GM19455 (cell line): ENCODE data around the gene INPP1.

ENCODE experiments used
- ATAC-seq: cut with Tn5 transposase; IDR thresholded peaks from one replicate; pipeline ENCODE4 v1.9.1; 2021; ENCODE audit not compliant: unreplicated experiment

Gene INPP1

DNA sequence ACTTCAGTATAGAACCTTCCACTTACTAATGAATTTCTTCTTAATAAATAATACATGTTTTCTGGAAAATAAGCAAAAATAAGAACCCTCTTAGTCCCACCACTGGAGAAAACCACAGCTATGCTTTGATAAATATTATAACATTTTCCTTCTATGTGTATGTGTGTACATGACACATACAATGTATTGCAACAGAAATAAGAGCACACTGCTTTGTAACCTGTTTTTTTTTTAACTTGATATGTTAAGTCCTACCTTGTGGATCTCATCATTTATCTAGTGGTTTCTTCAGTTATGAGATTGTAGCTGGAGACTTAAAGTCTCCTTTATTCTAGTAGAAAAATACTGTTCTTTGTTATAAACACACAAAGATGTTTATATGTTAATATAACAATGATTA lies 17.2 kb downstream of the INPP1 start:
- no peak for ATAC-seq

DNA sequence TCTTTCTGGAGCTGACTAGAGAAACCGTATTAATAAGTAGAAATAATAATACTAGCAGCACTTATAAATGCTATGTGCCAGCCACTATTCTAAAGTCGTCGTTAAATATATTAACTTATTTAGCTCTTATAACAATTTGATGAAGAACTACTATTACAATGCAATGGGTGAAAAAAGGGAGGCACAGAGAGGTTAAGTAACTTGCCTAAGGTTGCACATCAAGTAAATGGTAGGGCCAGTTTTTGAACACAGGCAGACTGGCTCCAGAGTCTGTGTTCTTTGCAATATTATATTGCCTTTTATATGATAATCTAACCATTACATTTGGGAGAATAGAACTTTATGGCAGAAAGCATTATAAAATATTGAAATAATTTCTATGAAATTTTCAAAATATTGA lies 17.6 kb downstream of the INPP1 start:
- ATAC-seq = no peak

DNA sequence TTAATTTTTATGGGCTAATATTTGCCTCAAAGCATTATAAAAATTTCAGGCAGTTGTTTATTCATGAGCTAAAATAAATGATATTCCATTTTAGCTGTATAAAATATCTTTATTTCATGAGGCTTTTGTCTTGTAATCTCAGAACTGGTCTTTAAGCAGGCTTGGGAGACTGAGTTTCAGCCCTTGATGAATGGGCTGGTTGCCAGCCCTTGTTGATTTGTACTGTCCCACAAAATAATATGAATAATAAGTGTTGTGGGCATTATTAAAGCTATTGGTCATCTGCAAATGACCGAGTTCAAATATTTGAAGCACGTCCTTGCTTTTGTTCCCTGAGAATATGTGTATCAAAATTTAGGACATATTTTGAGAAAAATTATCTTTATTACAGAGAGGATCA lies 18.2 kb downstream of the INPP1 start:
- ATAC-seq = no peak

DNA sequence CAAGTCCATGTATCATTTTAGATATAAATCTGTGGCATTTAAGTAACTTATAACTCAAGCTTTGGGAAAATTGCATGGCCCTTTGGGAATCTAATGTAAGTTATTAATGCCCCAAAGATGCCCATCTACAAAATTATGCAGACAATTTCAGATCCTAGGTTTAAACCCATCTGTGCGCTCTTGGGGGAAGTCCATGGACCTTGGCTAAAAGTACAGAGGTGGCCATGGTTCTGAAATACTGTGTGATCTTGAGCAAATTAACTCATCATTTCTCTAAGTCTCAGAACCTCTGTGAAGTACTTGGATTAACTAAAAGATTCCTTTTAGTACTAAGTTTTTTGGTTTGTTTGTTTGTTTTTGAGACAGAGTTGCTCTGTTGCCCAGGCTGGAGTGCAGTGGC lies 19.5 kb downstream of the INPP1 start:
- no peak for ATAC-seq

DNA sequence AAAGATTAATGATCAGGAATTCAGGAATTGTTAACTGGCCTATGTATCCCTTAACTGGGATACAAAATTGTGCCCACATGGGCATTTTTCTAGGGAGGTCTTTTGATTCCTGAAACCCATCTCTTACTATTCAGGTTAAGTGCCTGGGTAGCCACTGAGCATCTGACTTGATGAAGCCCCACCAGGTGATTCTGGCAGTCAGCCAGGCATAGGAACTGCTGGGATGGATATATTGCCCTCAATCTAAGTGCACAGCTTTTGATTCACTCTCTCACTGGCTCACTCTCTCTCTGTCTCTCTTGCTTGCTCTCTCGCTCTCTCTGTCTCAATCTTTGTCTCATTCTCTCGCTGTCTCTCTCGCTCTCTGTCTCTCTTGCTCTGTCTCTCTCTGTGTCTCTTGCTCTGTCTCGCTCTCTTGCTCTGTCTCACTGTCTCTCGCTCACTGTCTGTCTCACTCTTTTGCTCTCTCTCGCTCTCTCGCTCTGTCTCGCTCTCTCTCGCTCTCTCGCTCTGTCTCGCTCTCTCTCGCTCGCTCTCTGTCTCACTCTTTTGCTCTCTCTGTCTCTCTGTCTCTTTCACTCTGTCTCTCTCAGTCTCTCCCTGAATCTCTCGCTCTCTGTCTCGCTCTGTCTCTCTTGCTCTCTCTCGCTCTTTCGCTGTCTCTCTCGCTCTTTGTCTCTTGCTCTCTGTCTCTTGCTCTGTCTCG lies 22.3 kb downstream of the INPP1 start:
- ATAC-seq = no peak

DNA sequence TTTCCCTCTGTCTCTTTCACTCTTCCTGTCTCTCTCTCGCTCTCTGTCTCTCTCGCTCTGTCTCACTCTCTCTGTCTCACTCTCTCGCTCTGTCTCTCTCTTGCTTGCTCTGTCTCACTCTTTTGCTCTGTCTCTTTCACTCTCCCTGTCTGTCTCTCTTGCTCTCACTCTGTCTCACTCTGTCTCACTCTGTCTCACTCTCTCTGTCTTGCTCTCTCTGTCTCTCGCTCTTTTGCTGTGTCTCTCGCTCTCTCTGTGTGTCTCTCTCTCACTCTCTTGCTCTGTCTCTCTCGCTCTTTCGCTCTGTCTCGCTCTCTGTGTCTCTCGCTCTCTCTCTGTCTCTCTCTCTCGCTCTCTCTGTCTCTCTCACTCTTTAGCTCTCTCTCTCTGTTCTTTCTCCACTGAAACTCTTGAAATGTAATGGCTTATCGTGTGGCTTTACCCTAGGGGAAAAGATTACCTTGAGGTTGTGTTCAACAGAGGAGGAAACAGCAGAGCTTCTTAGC lies 22.9 kb downstream of the INPP1 start:
- ATAC-seq = no peak

DNA sequence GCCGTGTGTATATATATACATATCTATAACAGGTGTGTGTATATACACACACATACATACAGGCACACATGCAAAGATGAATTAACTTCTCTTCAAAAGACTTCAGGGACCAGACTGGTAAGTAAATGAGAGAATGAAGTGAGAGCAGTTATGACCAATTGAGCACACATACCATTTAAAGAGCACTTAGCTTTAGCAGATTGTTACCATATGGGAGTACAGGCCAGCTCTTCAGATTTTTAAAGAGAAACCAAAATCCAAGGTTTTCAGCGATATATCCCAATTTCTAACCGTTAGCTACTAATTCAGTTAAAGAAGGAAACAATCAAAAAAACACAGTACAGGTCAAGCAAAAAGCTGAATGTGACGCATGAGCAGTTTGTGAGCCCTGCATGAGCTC lies 23.7 kb downstream of the INPP1 start:
- no peak for ATAC-seq

DNA sequence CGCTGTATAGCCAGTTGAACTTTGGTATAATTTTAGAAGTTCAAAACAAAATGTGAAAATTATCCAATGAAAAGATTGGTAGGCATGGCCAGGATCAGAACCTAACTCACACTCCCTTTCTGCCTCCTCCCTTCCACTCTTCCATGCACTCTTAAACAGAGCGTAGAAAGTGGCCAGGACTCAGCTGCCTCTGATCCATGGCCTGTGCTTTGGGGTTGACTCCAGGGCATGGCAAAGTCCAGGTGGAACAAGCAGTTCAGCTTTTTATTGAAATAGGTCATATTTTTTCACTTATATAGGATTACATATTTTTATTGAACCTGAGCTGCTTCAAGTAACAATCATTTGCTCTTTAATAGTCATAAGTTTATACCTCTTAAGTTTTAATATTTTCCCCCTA lies 26.2 kb downstream of the INPP1 start:
- ATAC-seq = no peak

DNA sequence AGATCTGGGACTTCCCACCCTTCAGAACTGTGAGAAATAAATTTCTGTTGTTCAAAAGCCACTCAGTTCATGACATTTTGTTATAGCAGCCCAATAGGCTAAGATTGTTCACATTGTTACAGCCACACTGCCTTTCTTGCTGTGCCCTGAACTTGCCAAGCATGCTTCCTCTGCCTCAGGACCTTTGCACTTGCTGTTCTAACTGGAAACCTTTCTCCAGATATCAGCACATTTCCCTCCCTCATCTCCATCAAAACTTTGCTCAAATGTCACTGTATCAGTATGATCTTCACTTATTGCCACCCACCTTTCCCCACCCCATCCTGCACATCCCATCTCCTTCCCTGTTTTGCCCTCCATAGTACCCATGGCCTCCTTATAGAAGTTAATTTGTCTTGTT lies 32.7 kb downstream of the INPP1 start:
- ATAC-seq = no peak

DNA sequence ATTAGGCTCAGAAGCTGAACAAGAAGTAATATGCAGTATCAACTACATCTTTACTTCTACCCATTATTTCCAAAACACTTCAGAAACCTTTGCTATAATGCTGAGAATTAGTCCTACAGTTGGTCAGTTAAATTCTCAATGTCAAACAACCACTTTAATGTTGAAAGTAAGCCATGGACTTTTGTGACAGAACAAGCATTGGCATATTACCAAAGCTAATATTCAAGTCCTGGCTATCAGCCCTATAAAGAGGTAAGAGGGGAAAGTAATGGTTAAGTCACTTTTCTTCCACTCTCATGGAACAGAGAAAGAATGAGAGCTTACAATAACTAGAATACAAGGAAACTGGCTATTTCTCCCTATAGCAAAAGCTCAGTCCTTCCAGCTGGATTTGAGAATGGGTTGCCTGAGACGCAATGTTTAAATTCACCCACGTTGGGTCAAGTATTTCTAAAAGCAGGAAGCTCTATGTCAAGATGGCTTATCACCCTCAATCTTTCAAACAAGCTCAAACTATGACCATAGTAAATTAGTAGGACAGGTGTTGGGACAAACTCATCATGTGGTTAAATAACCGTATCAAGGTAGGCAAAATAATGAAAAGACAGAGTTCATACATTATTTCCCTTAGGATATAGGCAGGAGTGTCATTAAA lies 33.3 kb downstream of the INPP1 start:
- no peak for ATAC-seq

DNA sequence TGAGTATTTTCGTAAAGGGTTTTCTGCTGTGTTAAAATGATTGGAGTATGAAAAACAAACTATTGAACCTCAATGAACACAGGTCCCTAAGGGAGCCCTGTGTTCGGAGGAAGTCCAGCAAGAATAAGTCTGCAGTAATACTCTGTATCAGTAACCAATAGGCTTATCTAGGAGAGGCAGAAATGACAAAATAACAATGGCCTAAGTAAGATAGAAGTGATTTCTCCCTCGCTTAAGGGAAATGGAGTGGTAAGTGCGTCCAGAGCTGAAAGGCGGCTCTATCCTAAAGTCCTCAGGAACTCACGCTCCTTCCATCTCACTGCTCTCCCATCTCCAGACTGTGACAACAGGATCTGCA lies 35.5 kb downstream of the INPP1 start:
- ATAC-seq = no peak

DNA sequence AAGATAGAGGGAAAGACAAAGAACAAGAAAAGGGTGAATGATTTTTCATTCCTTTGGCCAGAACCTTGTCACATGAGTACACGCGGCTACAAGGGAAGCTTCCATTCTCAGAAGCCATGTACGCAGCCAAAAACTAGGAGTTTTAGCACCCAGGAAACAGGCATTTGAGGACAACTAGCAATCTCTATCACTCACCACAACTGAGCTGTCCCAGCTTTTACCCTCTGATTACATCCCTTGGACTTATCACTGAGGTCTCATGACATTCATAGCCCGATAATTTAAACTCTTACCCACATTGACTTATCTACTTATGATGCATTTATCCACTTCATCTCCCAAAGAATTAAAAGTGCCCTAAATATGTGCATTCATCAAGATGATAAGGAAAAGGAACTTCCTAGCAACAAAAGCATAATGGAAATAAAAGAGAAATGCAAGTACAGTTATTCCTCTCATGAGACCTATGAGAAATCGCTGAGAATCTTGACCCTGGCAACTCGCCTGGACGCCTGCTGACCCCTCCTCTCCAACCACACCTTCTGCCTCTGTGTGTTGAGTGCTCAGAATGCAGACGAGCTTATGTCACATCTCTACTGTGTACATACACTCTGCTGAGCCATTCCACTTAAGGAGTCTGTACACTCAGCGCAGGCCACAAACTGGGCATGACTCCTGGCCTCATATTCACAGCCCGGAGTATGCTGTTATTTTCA lies 36.0 kb downstream of the INPP1 start:
- no peak for ATAC-seq

DNA sequence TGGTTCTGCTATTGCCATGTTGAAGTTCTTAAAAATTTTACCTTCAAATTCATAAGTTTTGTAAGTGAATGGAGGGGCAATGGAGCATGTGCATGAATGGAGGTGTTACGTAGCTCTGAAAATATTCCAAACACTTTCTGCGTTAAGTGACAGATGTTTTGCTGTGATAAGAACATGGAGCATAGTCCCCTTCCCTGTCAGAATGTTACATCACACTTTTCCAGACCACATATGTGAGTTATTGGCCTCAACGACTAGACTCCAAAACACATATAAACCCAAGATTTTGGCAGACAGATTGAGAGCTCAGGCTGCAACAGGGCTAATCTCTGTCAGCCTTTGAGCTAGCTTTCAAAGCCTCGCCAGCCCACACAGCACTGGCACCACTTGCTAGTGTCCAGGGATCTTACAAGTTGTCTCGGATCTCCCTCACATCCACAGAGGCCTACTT lies 37.6 kb downstream of the INPP1 start:
- no peak for ATAC-seq

DNA sequence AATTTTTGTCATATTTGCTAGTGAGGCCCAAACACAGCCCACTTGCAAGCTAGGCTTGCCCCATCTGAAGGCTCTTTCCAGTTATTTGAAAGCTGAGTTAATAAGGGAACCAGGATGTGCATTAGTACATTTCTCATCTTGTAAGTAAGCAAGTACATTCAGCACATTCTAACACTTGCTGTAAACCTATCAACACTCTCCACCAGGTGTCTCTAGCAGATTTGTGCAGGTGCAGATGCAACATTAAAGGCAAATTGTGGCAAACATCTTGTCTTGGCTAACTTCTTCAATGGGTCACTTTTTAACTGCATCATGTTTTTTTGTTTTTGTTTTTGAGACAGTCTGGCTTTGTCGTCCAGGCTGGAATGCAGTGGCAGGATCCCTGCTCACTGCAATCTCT lies 39.5 kb downstream of the INPP1 start:
- peak; percentile 73 for ATAC-seq

DNA sequence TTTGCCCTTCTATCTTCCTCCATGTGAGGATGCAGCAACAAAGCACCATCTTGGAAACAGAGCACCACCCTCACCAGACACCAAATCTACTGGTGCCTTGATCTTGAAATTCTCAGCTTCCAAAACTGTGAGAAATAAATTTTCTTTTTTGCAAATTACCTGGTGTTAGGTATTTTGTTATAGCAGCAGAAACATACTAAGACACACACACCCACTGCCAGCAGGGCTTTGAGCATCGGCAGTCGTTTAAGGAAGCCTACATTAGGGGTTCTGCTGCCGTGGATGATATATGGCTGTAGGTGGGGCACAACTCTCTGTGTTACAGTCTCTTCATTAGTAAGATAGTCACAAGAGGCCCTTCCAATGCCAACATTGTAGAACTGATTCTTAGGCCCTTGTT lies 44.0 kb downstream of the INPP1 start:
- ATAC-seq = no peak

DNA sequence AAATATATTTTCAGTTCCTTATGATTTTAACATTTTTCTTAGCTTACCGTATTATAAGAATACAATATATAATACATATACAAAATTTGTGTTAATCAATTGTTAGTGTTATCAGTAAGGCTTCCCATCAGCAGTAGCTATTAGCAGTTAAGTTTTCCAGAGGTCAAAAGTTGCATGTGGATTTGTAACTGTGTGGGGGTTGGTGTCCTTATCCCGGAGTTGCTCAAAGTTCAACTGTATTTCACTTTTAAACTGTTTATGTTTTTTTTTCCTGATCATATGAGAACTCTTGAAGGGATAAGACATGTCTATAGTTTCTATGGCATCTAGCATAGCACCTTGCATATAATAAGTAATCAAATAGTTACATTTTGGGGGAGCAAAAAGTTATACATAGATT lies 52.9 kb downstream of the INPP1 start:
- no peak for ATAC-seq

DNA sequence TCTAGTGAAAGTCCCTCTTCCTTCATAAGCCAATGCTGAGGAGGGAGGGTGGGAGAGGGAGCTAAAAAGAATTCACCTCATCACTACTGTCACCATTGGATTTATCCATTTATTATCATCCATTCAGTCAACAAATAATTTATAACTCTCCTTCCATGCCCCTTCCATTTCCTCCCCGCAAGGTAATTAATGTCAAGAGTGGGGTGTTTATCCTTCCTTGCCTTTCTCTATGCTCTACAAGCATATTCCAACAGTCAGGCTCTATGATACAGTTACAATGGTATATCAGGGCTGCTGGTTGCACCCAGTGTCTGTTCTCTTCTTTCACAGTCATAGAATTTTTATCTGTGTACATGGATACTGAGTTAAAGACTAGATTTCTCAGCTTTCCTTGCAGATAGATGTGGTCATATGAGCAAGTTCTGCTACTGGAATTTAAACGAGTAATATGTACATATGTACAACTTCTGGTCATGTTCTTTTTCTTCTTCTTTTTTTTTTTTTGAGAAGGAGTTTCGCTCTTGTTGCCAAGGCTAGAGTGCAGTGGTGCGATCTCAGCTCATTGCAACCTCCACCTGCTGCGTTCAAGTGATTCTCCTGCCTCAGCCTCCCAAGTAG lies 59.7 kb downstream of the INPP1 start:
- no peak for ATAC-seq

DNA sequence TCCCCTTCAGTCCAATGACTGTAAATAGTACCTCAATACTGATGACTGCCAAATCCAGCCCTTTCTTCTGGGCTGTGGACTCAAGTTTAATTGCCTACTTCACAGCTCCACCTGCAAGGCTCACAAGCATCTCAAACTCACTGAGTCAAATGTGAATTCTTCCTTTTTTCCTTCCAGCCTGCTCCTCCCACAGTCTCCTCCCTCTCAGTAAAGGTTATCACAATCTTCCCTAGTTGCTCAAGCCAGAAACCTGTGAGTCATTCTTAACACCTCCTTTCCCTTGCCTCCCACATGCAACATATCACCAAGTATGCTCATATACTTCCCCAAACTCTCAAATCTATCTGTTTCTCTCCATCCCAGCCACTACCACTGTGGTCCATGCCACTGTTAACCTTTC lies 61.1 kb downstream of the INPP1 start:
- no peak for ATAC-seq

DNA sequence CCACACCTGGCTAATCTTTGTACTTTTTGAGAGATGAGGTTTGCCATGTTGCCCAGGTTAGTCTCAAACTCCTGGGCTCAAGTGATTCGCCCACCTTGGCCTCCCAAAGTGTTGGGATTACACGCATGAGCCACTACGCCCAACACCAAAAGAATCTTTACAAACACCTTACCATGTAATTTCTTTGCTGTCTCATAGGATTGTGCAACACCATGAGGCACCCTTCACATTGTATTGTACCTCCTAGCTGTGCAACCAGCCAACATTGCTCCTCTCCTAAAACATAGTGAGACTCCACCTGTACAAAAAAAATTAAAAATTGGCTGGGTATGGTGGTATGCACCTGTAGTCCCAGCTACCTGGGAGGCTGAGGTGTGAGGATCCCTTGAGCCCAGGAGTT lies 61.7 kb downstream of the INPP1 start:
- ATAC-seq = no peak

DNA sequence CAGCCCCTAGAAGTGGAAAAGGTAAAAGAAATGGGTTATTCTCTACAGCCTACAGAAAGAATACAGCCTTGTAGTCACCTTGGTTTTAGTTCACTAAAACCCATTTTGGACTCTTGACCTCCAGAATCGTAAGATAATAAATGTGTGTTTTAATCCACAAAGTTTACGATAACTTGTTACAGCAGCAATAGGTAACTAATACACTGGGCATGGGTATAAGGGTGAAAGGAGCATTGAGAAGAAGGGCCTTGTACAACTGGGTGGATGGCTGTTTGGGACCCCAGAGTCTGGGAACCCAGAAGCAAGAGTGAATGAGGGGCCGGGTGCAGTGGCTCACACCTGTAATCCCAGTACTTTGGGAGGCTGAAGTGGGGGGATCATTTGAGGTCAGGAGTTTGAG lies 62.6 kb downstream of the INPP1 start:
- ATAC-seq = no peak

DNA sequence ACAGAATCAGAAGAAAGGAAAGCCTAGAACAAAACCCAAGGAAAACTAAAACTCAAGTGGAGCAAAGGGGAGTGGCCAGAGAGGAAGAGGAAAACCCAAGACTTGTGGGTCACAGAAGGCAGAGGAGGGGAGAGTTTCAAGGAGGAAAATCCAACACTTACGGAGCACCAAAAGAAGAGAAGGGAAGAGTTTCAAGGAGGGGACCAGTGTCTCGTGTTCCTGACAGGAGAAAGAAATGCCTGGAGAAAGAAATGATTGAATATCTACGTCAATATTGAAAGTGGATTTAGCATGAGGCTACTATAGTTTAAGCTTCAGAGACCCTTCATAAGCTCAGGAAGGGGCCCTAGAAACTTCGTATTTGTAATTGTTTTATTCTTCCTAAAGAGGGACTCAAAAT lies 63.4 kb downstream of the INPP1 start:
- no peak for ATAC-seq

DNA sequence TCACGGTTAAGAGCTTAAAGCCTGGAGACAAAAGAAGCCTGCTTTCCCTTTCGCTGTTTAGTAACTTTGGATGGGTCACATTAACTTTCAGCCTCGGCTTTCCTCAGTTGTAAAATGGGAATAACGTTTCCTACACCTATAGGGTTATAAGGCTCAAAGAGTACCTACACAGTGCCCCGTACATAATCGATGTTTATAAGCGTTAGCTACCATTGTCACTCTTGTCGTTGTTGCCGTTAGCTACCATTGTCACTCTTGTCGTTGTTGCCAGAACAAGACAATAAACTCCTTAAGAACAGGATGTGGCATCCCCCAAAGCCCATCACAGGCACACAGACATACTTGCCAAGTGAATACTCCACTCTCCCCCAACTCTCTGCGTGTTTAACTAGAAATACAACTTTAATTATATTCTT lies 63.9 kb downstream of the INPP1 start:
- ATAC-seq = no peak
